Cardiac fibroblast (primary cell): ENCODE results near the gene CTRB2.

Experiments
- DNase-seq, 2 donors: peaks; one replicate each; pipeline versions ENCODE4 v3.0.0 to v3.0.0-alpha.2; 2010; ENCODE audit warnings: low read depth in 2 of 2
- H3K4me3 ChIP-seq, 2 donors: replicated peaks in 1 of 2; 1 replicate in 1 of 2; 2 replicates in 1 of 2; pipeline ENCODE4 v1.5.1; 2011; ENCODE audit warnings: low read depth in 2 of 2, low read length in 2 of 2, mild to moderate bottlenecking in 2 of 2, moderate library complexity in 1 of 2
- CTCF ChIP-seq: IDR thresholded peaks from one replicate; pipeline ENCODE4 v1.5.1; 2011; ENCODE audit warnings: low read depth, mild to moderate bottlenecking, low read length, inconsistent platforms

Gene CTRB2

GRCh38 chr16:75179208-75179607 is 27.8 kb downstream of the CTRB2 start:
- no peak overlapping the region for H3K4me3 ChIP-seq
- TF ChIP-seq CTCF, result no peak
- DNase-seq, result no peak

GRCh38 chr16:75176926-75177325 is 30.0 kb downstream of the CTRB2 start:
- TF ChIP-seq CTCF, result no peak
- no peak overlapping the region for H3K4me3 ChIP-seq
- no peak for DNase-seq

- no peak overlapping the region for H3K4me3 ChIP-seq
- no peak for TF ChIP-seq CTCF
- no peak for DNase-seq
Observed at GRCh38 chr16:75175074-75175473, 31.9 kb downstream of the CTRB2 start.

GRCh38 chr16:75172578-75172977 is 34.4 kb downstream of the CTRB2 start:
- no peak overlapping the region for H3K4me3 ChIP-seq
- no peak for DNase-seq
- no peak for TF ChIP-seq CTCF

GRCh38 chr16:75169899-75170405 is 37.0 kb downstream of the CTRB2 start:
- no peak for DNase-seq
- no peak overlapping the region for H3K4me3 ChIP-seq
- no peak for TF ChIP-seq CTCF

- no peak for DNase-seq
- TF ChIP-seq CTCF, result no peak
- no peak overlapping the region for H3K4me3 ChIP-seq
Observed at GRCh38 chr16:75160386-75160785, 46.6 kb downstream of the CTRB2 start.
